Middle frontal gyrus (tissue), 1 donor: ENCODE results near the gene IGLON5.

ENCODE experiments used
- DNase-seq: peaks from one replicate; pipeline ENCODE4 v3.0.0-alpha.2; 2015; ENCODE audit warnings: low spot score; ENCODE audit errors: extremely low spot score

The IGLON5 gene

GRCh38 chr19:51364200-51365106, 53.0 kb downstream of the IGLON5 start:
- DNase-seq, result no peak

- no peak for DNase-seq
Observed at GRCh38 chr19:51365211-51365964, 53.9 kb downstream of the IGLON5 start.

- no peak for DNase-seq
Observed at GRCh38 chr19:51365965-51366388, 54.5 kb downstream of the IGLON5 start, which contains the start of gene ETFB. TSS of gene ETFB (minus strand) at chr19:51366388. CDS start at chr19:51366326, 62 bp downstream.

DNA sequence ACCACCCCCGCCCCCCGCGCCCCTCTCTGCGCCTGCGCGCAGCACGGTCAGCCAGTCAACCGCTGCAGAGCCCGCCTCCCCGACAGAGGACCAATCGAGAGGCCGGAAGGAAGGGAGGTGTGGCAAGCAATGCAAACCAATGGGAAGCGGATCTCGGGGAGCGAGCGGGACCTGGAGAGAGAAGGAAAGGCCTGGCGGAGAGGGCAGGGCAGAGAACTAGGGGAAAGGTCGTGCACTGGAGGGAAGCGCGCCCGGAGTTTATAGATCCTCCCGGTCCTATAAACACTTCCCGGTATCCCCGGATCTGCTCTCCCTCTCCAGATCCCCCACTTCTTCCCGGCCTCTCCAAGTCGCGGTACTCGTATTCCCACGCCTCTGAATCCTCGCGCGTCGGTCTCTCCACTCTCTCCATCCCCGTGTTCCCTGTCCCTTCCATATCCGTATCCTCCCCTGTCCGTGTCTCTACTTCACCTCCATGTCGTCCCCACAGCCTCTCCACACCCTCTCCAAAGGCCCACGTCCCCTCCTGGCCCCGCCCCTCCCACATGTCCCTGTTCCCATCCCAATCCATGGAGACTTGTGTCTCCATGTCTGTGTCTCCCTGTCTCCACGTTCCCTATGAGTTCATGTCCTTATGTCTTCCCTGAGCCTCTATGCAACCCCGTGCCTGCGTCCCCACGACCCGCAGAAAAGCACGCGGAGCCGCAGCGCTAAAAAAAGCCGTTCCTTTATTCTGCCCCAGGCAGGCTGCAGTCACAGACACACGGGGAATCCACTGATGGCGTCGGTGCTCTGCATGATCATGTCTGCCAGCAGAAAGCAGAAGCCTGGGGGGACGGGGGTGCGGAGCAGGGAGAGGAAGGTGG, 55.2 kb downstream of the IGLON5 start:
- peak; percentile 96 for DNase-seq

DNA sequence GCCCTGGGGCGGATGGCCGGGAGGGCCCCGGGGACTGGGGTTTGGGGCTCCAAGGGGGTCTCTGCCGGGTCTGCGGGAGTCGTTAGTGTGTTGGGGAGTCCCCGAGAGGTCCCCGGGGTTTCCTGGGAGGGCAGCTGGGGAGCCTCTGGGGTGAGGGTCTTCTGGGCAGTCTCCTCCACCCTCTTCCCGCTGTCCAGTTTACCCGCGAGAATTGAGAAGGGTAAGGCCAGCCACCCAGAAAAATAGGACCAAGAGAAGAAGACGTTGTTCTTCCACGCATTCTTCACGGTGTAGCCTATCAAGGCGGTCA, 55.8 kb downstream of the IGLON5 start:
- no peak for DNase-seq

GRCh38 chr19:51367565-51368365, 56.3 kb downstream of the IGLON5 start:
- DNase-seq, result peak; percentile 89

DNA sequence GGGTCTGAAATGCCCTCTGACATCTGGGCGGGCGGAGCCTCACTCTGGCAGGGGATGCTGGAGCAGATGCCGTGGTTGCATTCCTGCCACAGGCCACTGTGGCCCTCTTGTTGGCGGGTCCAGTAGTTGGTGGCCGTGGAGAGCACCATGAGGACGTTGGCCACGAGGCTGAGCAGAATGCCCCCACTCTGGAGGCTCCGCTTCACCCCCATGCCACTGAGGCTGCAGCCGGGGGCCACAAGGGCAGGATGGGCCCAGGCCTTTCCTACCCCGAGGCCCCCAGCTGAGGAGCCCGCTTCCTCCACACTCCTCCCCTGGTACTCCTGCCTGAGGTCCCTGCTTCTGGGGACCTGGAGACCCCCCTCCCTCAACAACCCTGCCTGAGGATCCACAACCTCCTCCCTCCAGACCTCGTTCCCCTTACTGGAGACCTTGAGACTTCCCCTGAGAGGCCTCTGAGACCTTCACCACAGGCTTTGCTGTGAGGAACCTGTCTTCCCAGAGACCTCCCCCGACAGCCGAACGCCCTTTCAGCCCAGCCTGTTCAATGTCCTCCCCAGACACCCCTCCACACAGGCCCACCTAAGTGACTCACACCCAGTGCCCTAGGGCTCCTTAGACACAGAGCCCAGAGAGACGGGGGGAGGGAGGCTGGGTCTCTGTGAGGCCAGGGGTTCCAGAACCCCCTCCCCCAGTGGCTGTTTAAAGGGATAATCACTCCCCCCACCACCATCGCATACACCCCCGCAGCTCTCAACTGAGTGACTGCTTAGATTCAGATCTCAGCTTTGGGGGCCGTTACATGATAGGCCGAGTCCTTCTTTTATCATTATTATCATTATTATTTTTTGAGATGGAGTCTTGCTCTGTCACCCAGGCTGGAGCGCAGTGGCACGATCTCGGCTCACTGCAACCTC, 57.2 kb downstream of the IGLON5 start, which contains the start of gene CLDND2:
Gene CLDND2, minus strand, starts transcription at position 638 of the 917 bp plus-strand sequence. Its CDS starts 426 bp downstream, at position 212.
- no peak for DNase-seq

DNA sequence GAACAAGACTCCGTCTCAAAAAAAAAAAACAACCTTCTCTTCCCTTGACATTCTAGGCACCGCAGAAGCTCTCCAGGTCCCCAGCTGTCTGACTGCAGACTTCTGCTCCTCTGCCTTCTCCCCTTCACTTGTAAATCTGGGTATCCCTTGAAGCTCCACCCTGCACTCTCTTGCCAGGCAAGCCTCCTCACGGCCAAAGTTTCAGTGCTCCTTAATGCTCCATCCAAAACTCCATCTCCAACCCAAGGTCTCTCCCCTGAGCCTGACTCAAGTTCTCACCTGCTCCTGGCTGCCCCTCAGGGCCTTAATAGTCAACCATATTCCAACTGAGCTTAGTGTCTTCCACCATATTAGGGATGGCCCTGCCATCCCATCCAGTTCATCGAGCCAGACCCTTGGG, 58.8 kb downstream of the IGLON5 start:
- no peak for DNase-seq

DNA sequence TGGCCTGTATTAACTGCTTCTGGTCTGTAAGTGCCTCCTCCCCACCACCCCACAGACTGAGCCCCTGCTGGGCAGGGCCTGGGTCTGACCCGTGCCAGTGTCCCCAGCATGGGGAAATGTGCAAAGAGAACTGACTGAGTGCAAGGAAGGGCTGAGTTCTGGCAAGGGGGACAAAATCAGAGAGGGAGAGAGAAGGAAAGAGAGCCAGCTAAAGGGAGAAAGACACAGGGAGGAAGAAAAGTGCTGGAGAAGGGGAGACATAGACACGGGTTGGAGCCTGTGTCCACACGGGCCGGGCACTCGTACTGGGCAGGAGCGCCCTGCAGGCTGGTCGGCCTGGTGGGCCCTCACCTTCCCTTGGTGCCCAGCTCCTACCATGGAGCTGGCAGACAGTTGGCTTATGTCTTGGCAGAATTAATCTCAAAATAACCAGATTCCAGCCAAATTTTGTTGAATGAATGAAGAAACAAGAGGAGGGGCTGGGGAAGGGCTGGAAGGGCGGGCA, 59.8 kb downstream of the IGLON5 start:
- no peak for DNase-seq

DNA sequence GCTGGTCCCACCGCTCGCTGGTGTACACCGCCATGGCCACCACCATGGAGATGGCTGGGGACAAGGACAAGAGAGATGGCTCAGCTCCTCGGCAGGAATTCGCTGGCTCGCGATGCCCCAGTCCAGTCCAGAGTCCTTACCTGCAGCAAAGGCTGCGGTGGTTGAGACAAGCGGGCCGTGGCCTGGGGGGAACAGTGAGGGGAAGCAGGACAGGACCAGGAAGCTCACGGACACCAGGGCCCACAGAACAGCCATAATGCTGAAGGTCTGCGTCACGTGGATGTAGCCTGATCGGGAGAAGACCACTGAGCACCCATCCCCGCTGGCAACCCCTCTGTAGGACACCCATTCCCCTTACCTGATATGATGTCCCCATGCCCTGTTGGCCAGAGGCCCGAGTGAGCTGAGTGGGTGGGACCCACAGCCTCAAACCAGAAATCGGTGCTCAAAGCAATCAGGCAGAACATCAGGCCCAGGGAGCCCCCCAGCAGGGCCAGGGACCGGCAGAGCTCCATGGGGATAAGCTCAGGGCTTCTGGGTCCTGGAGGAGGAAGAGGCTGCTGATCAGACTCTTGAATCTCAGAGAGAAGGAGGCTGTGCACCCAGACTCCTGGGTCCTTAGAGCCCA, 60.7 kb downstream of the IGLON5 start:
- no peak for DNase-seq

- DNase-seq, result no peak
Observed at GRCh38 chr19:51372649-51373504, 61.4 kb downstream of the IGLON5 start, which contains the start of gene NKG7. TSS of gene NKG7 (minus strand) at chr19:51372654. CDS start at chr19:51372535, 119 bp downstream.

GRCh38 chr19:51375504-51376221, 64.2 kb downstream of the IGLON5 start:
- DNase-seq, result no peak

DNA sequence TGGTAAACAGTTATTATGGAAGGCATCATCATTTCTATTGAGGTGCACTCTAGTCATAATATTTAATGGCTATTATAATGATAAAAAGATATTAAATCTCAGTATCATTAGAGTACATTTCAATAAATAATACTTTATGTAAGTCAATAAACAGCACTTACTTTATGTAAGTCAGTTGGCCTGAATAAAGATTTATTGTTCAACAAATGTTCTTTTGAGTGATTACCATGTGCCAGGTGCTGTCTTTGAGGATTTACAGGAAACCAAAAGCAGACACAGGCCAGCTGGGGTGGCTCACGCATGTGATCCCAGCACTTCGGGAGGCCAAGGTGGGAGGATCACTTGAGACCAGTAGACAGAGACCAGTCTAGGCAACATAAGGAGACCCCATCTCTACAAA, 66.0 kb downstream of the IGLON5 start:
- no peak for DNase-seq

GRCh38 chr19:51380379-51380778, 68.9 kb downstream of the IGLON5 start:
- no peak for DNase-seq
